Measurements from ENCODE around the gene SDK1. TPM values are rescaled to one million over a fixed set of nuclear protein-coding genes. Genes with fewer than 3 reads are reported as not detected.

SDK1 gene
- total RNA-seq, 4 donors from 2014 or later: 1.3 to 5.0 (median 2.0) TPM

DNA sequence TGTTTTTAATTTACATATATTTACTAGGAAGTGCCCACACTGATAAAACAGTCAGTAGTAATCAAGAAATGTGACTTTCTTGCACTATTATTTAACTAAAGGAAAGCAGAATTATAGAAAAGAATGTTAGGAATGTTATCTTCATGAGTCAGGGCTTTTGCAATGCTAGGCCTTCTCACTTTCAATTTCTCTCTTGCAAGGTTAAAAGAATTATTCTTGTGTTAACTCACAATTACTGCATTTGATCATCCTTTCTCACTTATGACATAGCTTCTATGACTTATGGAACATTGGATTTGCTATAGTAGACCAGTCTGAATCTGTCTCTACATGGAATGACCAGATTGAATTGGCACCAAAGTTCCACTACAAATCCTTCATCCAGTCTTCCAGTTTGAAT, 192.4 kb downstream of the SDK1 start:
- Histone ChIP-seq H3K4me3 (replicated peaks in 1 of 3) (no peak overlapping the region), H3K36me3 (no peaks in the 10 kb centered on the region), H3K9me3 (no peaks in the 10 kb centered on the region), H3K27ac (peak overlapping the region in 1 of 3 donors; percentile 36), H3K4me1 (no peaks in the 10 kb centered on the region), H3K27me3 (no peaks in the 10 kb centered on the region)
- intact Hi-C loops (cut with DNase I): no loop called here
- DNase-seq: no peak
- no peak for TF ChIP-seq POLR2A (IDR thresholded peaks at IDR 0.05)
- TF ChIP-seq, protein P1, sequence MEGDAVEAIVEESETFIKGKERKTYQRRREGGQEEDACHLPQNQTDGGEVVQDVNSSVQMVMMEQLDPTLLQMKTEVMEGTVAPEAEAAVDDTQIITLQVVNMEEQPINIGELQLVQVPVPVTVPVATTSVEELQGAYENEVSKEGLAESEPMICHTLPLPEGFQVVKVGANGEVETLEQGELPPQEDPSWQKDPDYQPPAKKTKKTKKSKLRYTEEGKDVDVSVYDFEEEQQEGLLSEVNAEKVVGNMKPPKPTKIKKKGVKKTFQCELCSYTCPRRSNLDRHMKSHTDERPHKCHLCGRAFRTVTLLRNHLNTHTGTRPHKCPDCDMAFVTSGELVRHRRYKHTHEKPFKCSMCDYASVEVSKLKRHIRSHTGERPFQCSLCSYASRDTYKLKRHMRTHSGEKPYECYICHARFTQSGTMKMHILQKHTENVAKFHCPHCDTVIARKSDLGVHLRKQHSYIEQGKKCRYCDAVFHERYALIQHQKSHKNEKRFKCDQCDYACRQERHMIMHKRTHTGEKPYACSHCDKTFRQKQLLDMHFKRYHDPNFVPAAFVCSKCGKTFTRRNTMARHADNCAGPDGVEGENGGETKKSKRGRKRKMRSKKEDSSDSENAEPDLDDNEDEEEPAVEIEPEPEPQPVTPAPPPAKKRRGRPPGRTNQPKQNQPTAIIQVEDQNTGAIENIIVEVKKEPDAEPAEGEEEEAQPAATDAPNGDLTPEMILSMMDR (IDR thresholded peaks at IDR 0.05): no peak

DNA sequence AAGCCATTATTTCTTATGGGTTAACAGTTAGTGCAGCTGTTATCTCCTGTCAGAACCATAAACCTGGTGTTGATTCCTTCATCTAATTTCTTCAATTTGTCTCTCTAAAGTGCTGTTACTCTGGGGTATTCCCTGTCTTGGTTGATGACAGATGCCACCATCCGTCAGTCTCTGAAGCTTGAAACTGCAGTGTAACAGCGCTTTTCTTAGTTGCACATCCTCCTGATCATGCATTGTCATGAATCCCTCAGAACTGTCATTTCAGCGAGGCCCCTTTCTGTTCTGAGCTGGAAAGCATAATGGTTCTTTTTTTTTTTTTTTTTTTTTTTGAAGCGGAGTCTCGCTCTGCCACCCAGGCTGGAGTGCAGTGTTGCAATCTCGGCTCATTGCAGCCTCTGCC, 193.9 kb downstream of the SDK1 start:
- Histone ChIP-seq H3K4me3 (replicated peaks in 1 of 3) (no peak overlapping the region), H3K9me3 (no peaks in the 10 kb centered on the region), H3K4me1 (no peaks in the 10 kb centered on the region), H3K27me3 (no peaks in the 10 kb centered on the region), H3K36me3 (no peaks in the 10 kb centered on the region), H3K27ac (no peak overlapping the region)
- DNase-seq: no peak
- intact Hi-C loops (cut with DNase I): no loop called here
- TF ChIP-seq, protein P1 (IDR thresholded peaks at IDR 0.05): no peak
- TF ChIP-seq POLR2A (IDR thresholded peaks at IDR 0.05): no peak
- 93% methylated on average over 6 of the region's 6 CpGs for WGBS, 2 donors

DNA sequence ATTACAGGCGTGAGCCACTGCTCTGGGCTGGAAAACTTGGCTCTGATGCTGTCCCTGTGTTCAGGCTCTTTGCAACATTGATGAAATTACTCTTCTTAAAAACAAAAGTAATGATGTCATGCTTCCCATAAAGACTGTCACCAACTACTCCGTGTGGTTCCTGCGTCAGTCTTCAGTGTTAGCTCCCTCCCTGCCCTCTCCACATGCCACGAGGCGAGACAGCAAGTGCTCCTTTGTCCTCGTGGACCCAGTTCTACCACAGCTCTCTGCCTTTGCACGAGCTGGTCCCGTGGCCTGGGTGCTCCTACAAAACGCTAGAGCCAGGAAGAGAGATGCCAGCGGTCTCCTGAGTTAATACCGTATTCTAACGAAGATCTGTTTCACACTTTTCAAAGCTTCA, 194.5 kb downstream of the SDK1 start:
- TF ChIP-seq POLR2A (IDR thresholded peaks at IDR 0.05): no peak
- TF ChIP-seq, protein P1 (IDR thresholded peaks at IDR 0.05): no peak
- H3K27me3 ChIP-seq: no peaks in the 10 kb centered on the region
- 70 to 74% methylated on average over 12 of the region's 12 CpGs for WGBS, 2 donors

DNA sequence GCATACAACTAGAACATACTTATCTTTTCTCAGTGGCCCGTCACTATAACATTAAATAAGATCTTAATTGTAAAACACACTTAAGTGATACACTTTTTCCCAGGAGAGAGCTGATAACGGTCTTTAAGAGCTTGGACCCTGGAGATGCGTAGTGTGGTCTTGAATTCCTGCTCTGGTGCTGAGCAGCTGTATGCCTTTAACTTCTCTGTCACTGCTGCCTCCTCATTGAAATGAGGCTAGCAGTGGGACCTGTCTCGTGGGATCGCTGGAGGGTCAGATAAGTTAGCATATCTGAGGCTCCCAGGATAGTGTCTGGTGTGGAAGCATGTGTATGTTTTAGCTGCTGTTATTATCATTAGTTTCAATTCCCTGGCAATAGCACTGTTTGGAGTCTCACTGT, 194.9 kb downstream of the SDK1 start:
- intact Hi-C loops (cut with DNase I): no loop called here

More for the DNA sequence above, 194.5 kb downstream of the SDK1 start:
- Histone ChIP-seq H3K4me3 (replicated peaks in 1 of 3) (no peak overlapping the region), H3K36me3 (no peaks in the 10 kb centered on the region), H3K4me1 (no peaks in the 10 kb centered on the region), H3K9me3 (no peaks in the 10 kb centered on the region), H3K27ac (no peak overlapping the region)
- intact Hi-C loops (cut with DNase I): no loop called here
- DNase-seq: no peak

DNA sequence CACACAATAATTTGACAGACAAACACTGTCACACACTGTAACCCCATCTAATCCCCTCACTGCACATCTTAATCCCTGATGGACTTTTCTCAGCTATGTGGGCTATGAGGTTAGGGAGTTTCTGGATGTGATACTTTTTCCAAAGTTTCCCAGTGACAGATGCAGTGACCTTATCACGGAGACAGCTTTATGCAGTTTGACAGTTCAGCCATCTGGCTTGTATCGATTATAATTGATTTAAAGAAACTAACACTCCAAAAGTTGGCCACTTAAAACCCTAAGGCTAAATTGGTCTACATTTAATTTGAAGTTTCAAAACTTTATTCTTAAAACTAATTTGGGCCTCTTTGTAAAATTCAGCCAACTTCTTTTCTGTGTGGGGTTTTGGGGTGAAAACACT, 196.7 kb downstream of the SDK1 start:
- Histone ChIP-seq H3K27ac (no peak overlapping the region), H3K36me3 (no peaks in the 10 kb centered on the region), H3K4me1 (no peaks in the 10 kb centered on the region), H3K4me3 (replicated peaks in 1 of 3) (no peak overlapping the region), H3K27me3 (no peaks in the 10 kb centered on the region), H3K9me3 (no peaks in the 10 kb centered on the region)
- 83 to 86% methylated on average over 2 of the region's 2 CpGs for WGBS, 2 donors
- intact Hi-C loops (cut with DNase I): no loop called here
- TF ChIP-seq, protein P1 (IDR thresholded peaks at IDR 0.05): no peak
- no peak for TF ChIP-seq POLR2A (IDR thresholded peaks at IDR 0.05)
- DNase-seq: no peak

More for the DNA sequence above, 194.9 kb downstream of the SDK1 start:
- no peaks in the 10 kb centered on the region for H3K4me1 ChIP-seq
- H3K4me3 ChIP-seq (replicated peaks in 1 of 3): no peak overlapping the region
- no peaks in the 10 kb centered on the region for H3K27me3 ChIP-seq
- TF ChIP-seq POLR2A (IDR thresholded peaks at IDR 0.05): no peak
- TF ChIP-seq, protein P1 (IDR thresholded peaks at IDR 0.05): no peak
- 66 to 68% methylated on average over 5 of the region's 5 CpGs for WGBS, 2 donors
- no peak for DNase-seq
- H3K9me3 ChIP-seq: no peaks in the 10 kb centered on the region
- H3K36me3 ChIP-seq: no peaks in the 10 kb centered on the region
- H3K27ac ChIP-seq: no peak overlapping the region
